Small intestine (tissue), 7 donors: ENCODE measurements around the gene CAP2. TPM values are rescaled to one million over a fixed set of nuclear protein-coding genes. Genes with fewer than 3 reads are reported as not detected.
A peak's percentile ranks its signal among the peaks of the same experiment; 100 is the strongest.

Source experiments
- DNase-seq, 2 donors: peaks; one replicate each; pipeline versions ENCODE4 v3.0.0 to v3.0.0-alpha.2; 2013
- FAIRE-seq: peaks from 2 replicates; lab custom pipeline; 2012; peaks lifted over from hg19 to GRCh38; lab: Jason Lieb, UNC
- H3K27ac ChIP-seq, 3 donors: one replicate each; pipeline ENCODE4 v1.5.1; 2013; ENCODE audit warnings: low read length in 2 of 3, mild to moderate bottlenecking in 2 of 3, control low read depth in 1 of 3, inconsistent platforms in 1 of 3, low read depth in 1 of 3, moderate library complexity in 1 of 3
- H3K27me3 ChIP-seq, 3 donors: one replicate each; pipeline ENCODE4 v1.6.1; 2013; ENCODE audit warnings: low read length in 3 of 3, inconsistent platforms in 1 of 3; ENCODE audit not compliant: control insufficient read depth in 3 of 3, insufficient read depth in 3 of 3
- H3K36me3 ChIP-seq, 3 donors: one replicate each; pipeline ENCODE4 v1.6.1; 2013; ENCODE audit warnings: low read length in 3 of 3, inconsistent platforms in 1 of 3, low read depth in 1 of 3, mild to moderate bottlenecking in 1 of 3, moderate library complexity in 1 of 3; ENCODE audit not compliant: control insufficient read depth in 3 of 3, insufficient read depth in 2 of 3
- H3K4me1 ChIP-seq, 3 donors: one replicate each; pipeline ENCODE4 v1.6.1; 2013; ENCODE audit warnings: low read length in 2 of 3, inconsistent platforms in 1 of 3, low read depth in 1 of 3, mild to moderate bottlenecking in 1 of 3, moderate library complexity in 1 of 3; ENCODE audit not compliant: control insufficient read depth in 3 of 3, insufficient read depth in 2 of 3
- H3K4me3 ChIP-seq, 3 donors: one replicate each; pipeline ENCODE4 v1.5.1; 2013; ENCODE audit warnings: low read length in 3 of 3, control low read depth in 1 of 3, inconsistent platforms in 1 of 3, low read depth in 1 of 3, mild to moderate bottlenecking in 1 of 3, moderate library complexity in 1 of 3
- H3K9me3 ChIP-seq, 2 donors: one replicate each; pipeline ENCODE4 v1.6.1; 2013; ENCODE audit warnings: low read depth in 1 of 2, low read length in 1 of 2; ENCODE audit not compliant: control insufficient read depth in 2 of 2, insufficient read depth in 1 of 2
- WGBS, 3 donors: extraction: QIAGEN DNeasy Blood & Tissue Kit; methylation state at CpG; one replicate each; pipeline ENCODE4 v1.1.7; 2013; 5-methylcytosine and 5-hydroxymethylcytosine counted together
- polyA plus RNA-seq, 4 donors: library from polyadenylated mRNA; stranded (reverse) in 3 of 4; unstranded in 1 of 4; fragments of 200-250 nt in 3 of 4; fragments of 120-200 nt in 1 of 4; gene quantifications; one replicate each; pipeline versions ENCODE4 v1.2.1 to v1.2.3, GENCODE V29; 2013
- donor health status: healthy with polysubstance abuse.
- donor health status: control.
- donor health status: control.
- donor health status: Bipolar disorder and iron deficiency.
- donor health status: healthy.

Gene CAP2
- polyA plus RNA-seq, 4 donors, result 0.89 to 3.0 (median 2.3) TPM

DNA sequence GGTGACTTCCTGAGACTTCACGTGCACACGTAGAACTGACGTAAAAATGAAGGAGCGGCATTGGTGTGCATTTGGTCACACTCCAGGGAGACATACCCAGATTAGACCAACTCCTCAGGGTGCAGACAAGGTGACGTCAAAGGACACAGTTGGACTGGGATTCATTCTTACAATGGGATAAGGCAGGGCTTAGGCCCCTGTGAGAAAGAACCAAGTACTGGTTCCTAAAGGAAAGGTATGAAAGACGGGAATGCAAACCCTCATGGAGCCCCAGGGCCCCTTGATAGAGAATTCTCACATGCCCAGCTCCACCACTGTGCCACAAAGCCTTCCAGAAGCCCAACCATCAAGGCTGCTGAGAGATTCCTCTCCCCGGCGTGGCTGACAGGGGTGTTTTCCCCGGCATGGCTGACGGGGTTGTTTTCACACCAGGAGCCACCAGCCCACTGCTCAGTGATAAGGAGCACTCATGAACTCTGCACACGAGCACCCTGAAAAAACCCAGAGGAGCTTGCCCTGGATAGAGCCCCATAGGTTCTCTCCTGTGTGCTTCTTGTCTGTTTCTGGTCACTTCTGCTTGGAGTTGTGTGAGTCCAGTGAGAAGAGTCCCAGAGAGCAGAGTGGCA lies 90.1 kb downstream of the CAP2 start:
- Histone ChIP-seq H3K9me3 (no peaks in the 10 kb centered on the region), H3K36me3 (no peaks in the 10 kb centered on the region), H3K27me3 (no peaks in the 10 kb centered on the region), H3K27ac (no peak overlapping the region), H3K4me3 (no peak overlapping the region), H3K4me1 (no peaks in the 10 kb centered on the region)
- no peak for FAIRE-seq
- no peak for DNase-seq
- WGBS, 3 donors, result 87 to 93% (median 90%) methylated on average over 11 of the region's 11 CpGs

GRCh38 chr6:17484201-17484849 lies 90.9 kb downstream of the CAP2 start:
- 86 to 92% (median 91%) methylated on average over 10 of the region's 10 CpGs for WGBS, 3 donors
- no peaks in the 10 kb centered on the region for H3K9me3 ChIP-seq
- H3K4me1 ChIP-seq, result no peaks in the 10 kb centered on the region
- H3K27me3 ChIP-seq, result no peaks in the 10 kb centered on the region
- DNase-seq (no peak), FAIRE-seq (no peak)
- no peaks in the 10 kb centered on the region for H3K36me3 ChIP-seq
- no peak overlapping the region for H3K4me3 ChIP-seq
- H3K27ac ChIP-seq, result no peak overlapping the region

DNA sequence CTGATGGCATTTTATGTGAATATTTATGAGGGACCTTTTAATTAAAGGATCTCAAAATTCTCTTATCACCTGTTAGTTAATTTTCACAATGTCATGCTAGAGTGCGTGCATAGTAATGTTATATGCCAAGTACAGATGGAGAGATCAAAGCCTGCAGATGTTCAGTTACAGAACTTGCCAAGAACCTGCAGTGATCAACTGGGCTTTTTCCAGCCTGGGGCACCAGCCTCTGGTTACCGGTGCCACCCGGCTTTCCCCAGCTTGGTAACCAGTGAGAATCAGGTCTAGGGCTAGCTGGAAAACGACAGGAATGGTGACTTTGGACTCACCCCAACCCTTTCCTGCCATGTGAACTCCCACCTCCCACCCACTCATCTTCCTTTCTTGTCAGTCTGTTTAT lies 91.8 kb downstream of the CAP2 start:
- 64 to 75% (median 71%) methylated on average over 4 of the region's 4 CpGs for WGBS, 3 donors
- no peaks in the 10 kb centered on the region for H3K27me3 ChIP-seq
- H3K36me3 ChIP-seq, result no peaks in the 10 kb centered on the region
- no peaks in the 10 kb centered on the region for H3K9me3 ChIP-seq
- no peak overlapping the region for H3K27ac ChIP-seq
- H3K4me1 ChIP-seq, result no peaks in the 10 kb centered on the region
- no peak for FAIRE-seq
- DNase-seq, result no peak
- H3K4me3 ChIP-seq, result no peak overlapping the region

- no peak overlapping the region for H3K27ac ChIP-seq
- H3K9me3 ChIP-seq, result no peaks in the 10 kb centered on the region
- H3K27me3 ChIP-seq, result no peaks in the 10 kb centered on the region
- no peak overlapping the region for H3K4me3 ChIP-seq
- FAIRE-seq, result no peak
- peaks cover 0 to under 1% (median 0%) of the 10 kb centered on the region in 3 donors for H3K4me1 ChIP-seq
- no peaks in the 10 kb centered on the region for H3K36me3 ChIP-seq
- 72 to 88% (median 81%) methylated on average over 2 of the region's 2 CpGs for WGBS, 3 donors
- DNase-seq, result no peak
Measured at GRCh38 chr6:17485946-17486345, 92.6 kb downstream of the CAP2 start.

GRCh38 chr6:17486680-17487079 lies 93.3 kb downstream of the CAP2 start:
- 93 to 97% (median 94%) methylated on average over 4 of the region's 4 CpGs for WGBS, 3 donors
- DNase-seq, result no peak
- Histone ChIP-seq H3K4me3 (no peak overlapping the region), H3K9me3 (no peaks in the 10 kb centered on the region), H3K4me1 (peaks cover 0 to 3% (median 0%) of the 10 kb centered on the region in 3 donors), H3K27me3 (no peaks in the 10 kb centered on the region), H3K27ac (no peak overlapping the region), H3K36me3 (no peaks in the 10 kb centered on the region)
- no peak for FAIRE-seq

GRCh38 chr6:17490724-17491123 lies 97.3 kb downstream of the CAP2 start:
- H3K27ac ChIP-seq, result no peak overlapping the region
- H3K4me1 ChIP-seq, result peaks cover 0 to 3% (median 0%) of the 10 kb centered on the region in 3 donors
- no peak for FAIRE-seq

DNA sequence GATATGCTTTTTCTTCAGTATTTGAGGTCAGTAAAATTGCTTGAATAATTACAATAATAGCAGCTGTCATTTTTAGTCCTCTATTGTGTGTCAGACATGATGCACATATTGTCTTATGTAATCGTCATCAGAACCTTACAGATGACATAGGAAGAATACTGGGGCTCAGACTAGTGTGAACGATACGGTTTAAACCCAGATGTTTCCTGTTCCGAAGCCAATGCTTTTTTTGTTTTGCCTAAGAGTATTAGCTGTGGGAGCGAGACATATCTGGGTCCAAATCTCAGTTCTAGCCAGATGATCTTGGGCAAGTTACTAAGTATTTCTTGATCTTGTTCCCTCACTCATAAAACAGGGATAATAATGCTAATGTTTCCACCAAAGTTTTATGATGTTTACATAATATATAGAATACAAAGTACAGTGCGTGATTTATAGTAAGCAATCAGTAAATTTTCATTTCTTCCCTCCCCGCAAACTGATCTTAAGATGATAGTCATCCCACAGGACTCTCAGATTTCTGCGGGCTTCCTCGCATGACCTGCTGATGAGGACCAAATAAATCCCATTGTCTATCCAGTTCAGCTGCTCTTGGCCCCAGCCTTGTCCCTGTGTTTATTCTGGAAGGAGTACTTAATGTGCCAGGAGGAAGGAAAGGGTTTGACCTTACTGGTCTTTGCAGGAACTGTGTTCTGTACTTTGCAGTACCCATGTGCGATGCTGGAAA lies 98.2 kb downstream of the CAP2 start:
- no peak overlapping the region for H3K4me3 ChIP-seq
- FAIRE-seq, result no peak
- no peak overlapping the region for H3K27ac ChIP-seq
- no peaks in the 10 kb centered on the region for H3K9me3 ChIP-seq
- 10 to 24% (median 24%) methylated on average over 10 of the region's 10 CpGs for WGBS, 3 donors
- DNase-seq, result peak in 1 of 2 donors; percentile 33
- H3K4me1 ChIP-seq, result peaks cover 0 to 3% (median 0%) of the 10 kb centered on the region in 3 donors
- H3K36me3 ChIP-seq, result no peaks in the 10 kb centered on the region
- no peaks in the 10 kb centered on the region for H3K27me3 ChIP-seq

More at GRCh38 chr6:17490724-17491123, 97.3 kb downstream of the CAP2 start:
- no peaks in the 10 kb centered on the region for H3K27me3 ChIP-seq
- DNase-seq, result peak in 1 of 2 donors; percentile 59
- 9 to 30% (median 16%) methylated on average over 4 of the region's 4 CpGs for WGBS, 3 donors
- no peak overlapping the region for H3K4me3 ChIP-seq
- H3K36me3 ChIP-seq, result no peaks in the 10 kb centered on the region
- no peaks in the 10 kb centered on the region for H3K9me3 ChIP-seq

- no peaks in the 10 kb centered on the region for H3K9me3 ChIP-seq
- DNase-seq, result peak in 1 of 2 donors; percentile 60
- FAIRE-seq, result no peak
- peaks cover 0 to 3% (median 0%) of the 10 kb centered on the region in 3 donors for H3K4me1 ChIP-seq
- no peaks in the 10 kb centered on the region for H3K27me3 ChIP-seq
- H3K4me3 ChIP-seq, result no peak overlapping the region
- no peaks in the 10 kb centered on the region for H3K36me3 ChIP-seq
- whole genome bisulfite sequencing, 3 donors, result 8 to 36% (median 27%) methylated on average over 6 of the region's 6 CpGs
- peak overlapping the region in 1 of 3 donors; percentile 47 for H3K27ac ChIP-seq
Measured at GRCh38 chr6:17492350-17492749, 99.0 kb downstream of the CAP2 start.
